ENCODE results near the gene ALDH2. TPM values are rescaled to one million over a fixed set of nuclear protein-coding genes. Genes with fewer than 3 reads are reported as not detected.

The ALDH2 gene
- total and polyA plus RNA-seq, 2 donors from 2014 or later, result 178 to 318 TPM

- peaks cover 0 to 26% (median 12%) of the 10 kb centered on the region in 3 donors for H3K36me3 ChIP-seq (ENCODE audit: control insufficient read depth in 2 of 3, insufficient read depth in 3 of 3, low read length in 3 of 3)
- TF ChIP-seq CTCF (IDR thresholded peaks at IDR 0.05; ENCODE audit: borderline replicate concordance, extremely low read depth, insufficient read depth), result no peak
- no peak overlapping the region for H3K4me3 ChIP-seq (ENCODE audit: low read length in 3 of 3)
- H3K9me3 ChIP-seq (ENCODE audit: control insufficient read depth in 2 of 3, insufficient read depth in 1 of 3, low read length in 3 of 3), result no peaks in the 10 kb centered on the region
- DNase-seq, result peak in 1 of 5 donors; percentile 28
- FAIRE-seq, result no peak
- no peak overlapping the region for H3K9ac ChIP-seq (ENCODE audit: low read length in 3 of 3)
- no peak overlapping the region for H3K27ac ChIP-seq (ENCODE audit: low read depth in 2 of 2, low read length in 2 of 2)
- peaks cover 0 to 5% (median 0%) of the 10 kb centered on the region in 3 donors for H3K4me1 ChIP-seq (ENCODE audit: control insufficient read depth in 2 of 3, insufficient read depth in 2 of 3, low read depth in 1 of 3, low read length in 3 of 3)
- H3K27me3 ChIP-seq (ENCODE audit: control insufficient read depth, insufficient read depth, low read length), result no peaks in the 10 kb centered on the region
- intact Hi-C loops (cut with DNase I), result no loop called here
Observed at GRCh38 chr12:111747333-111747732, 19.4 kb upstream of the ALDH2 start.

GRCh38 chr12:111748151-111748672 is 18.5 kb upstream of the ALDH2 start:
- DNase-seq (peak in 1 of 5 donors; percentile 44), FAIRE-seq (no peak)
- TF ChIP-seq CTCF (IDR thresholded peaks at IDR 0.05; ENCODE audit: borderline replicate concordance, extremely low read depth, insufficient read depth), result no peak
- Histone ChIP-seq H3K9ac (ENCODE audit: low read length in 3 of 3) (no peak overlapping the region), H3K27me3 (ENCODE audit: control insufficient read depth, insufficient read depth, low read length) (no peaks in the 10 kb centered on the region), H3K27ac (ENCODE audit: low read depth in 2 of 2, low read length in 2 of 2) (no peak overlapping the region), H3K9me3 (ENCODE audit: control insufficient read depth in 2 of 3, insufficient read depth in 1 of 3, low read length in 3 of 3) (no peaks in the 10 kb centered on the region), H3K4me1 (ENCODE audit: control insufficient read depth in 2 of 3, insufficient read depth in 2 of 3, low read depth in 1 of 3, low read length in 3 of 3) (peaks cover 0 to 5% (median 0%) of the 10 kb centered on the region in 3 donors), H3K36me3 (ENCODE audit: control insufficient read depth in 2 of 3, insufficient read depth in 3 of 3, low read length in 3 of 3) (peaks cover 0 to 27% (median 12%) of the 10 kb centered on the region in 3 donors), H3K4me3 (ENCODE audit: low read length in 3 of 3) (no peak overlapping the region)
- intact Hi-C loops (cut with DNase I), result no loop called here

GRCh38 chr12:111748867-111749266 is 17.9 kb upstream of the ALDH2 start:
- no peaks in the 10 kb centered on the region for H3K9me3 ChIP-seq (ENCODE audit: control insufficient read depth in 2 of 3, insufficient read depth in 1 of 3, low read length in 3 of 3)
- peaks cover 0 to 5% (median 0%) of the 10 kb centered on the region in 3 donors for H3K4me1 ChIP-seq (ENCODE audit: control insufficient read depth in 2 of 3, insufficient read depth in 2 of 3, low read depth in 1 of 3, low read length in 3 of 3)
- no peaks in the 10 kb centered on the region for H3K27me3 ChIP-seq (ENCODE audit: control insufficient read depth, insufficient read depth, low read length)
- H3K9ac ChIP-seq (ENCODE audit: low read length in 3 of 3), result no peak overlapping the region
- TF ChIP-seq CTCF (IDR thresholded peaks at IDR 0.05; ENCODE audit: borderline replicate concordance, extremely low read depth, insufficient read depth), result no peak
- intact Hi-C loops (cut with DNase I), result no loop called here
- DNase-seq (no peak), FAIRE-seq (no peak)
- peak overlapping the region in 1 of 2 donors; percentile 9 for H3K27ac ChIP-seq (ENCODE audit: low read depth in 2 of 2, low read length in 2 of 2)
- no peak overlapping the region for H3K4me3 ChIP-seq (ENCODE audit: low read length in 3 of 3)
- peaks cover 0 to 34% (median 12%) of the 10 kb centered on the region in 3 donors for H3K36me3 ChIP-seq (ENCODE audit: control insufficient read depth in 2 of 3, insufficient read depth in 3 of 3, low read length in 3 of 3)

GRCh38 chr12:111749391-111749790 is 17.3 kb upstream of the ALDH2 start:
- intact Hi-C loops (cut with DNase I), result no loop called here
- peaks cover 0 to 34% (median 12%) of the 10 kb centered on the region in 3 donors for H3K36me3 ChIP-seq (ENCODE audit: control insufficient read depth in 2 of 3, insufficient read depth in 3 of 3, low read length in 3 of 3)

More at GRCh38 chr12:111749391-111749790, 17.3 kb upstream of the ALDH2 start:
- no peaks in the 10 kb centered on the region for H3K9me3 ChIP-seq (ENCODE audit: control insufficient read depth in 2 of 3, insufficient read depth in 1 of 3, low read length in 3 of 3)
- H3K27me3 ChIP-seq (ENCODE audit: control insufficient read depth, insufficient read depth, low read length), result no peaks in the 10 kb centered on the region
- H3K4me3 ChIP-seq (ENCODE audit: low read length in 3 of 3), result no peak overlapping the region
- H3K27ac ChIP-seq (ENCODE audit: low read depth in 2 of 2, low read length in 2 of 2), result no peak overlapping the region
- H3K9ac ChIP-seq (ENCODE audit: low read length in 3 of 3), result no peak overlapping the region
- peaks cover 0 to 5% (median 0%) of the 10 kb centered on the region in 3 donors for H3K4me1 ChIP-seq (ENCODE audit: control insufficient read depth in 2 of 3, insufficient read depth in 2 of 3, low read depth in 1 of 3, low read length in 3 of 3)
- FAIRE-seq (no peak), DNase-seq (no peak)
- no peak for TF ChIP-seq CTCF (IDR thresholded peaks at IDR 0.05; ENCODE audit: borderline replicate concordance, extremely low read depth, insufficient read depth)

Data from kidney (tissue), 14 donors.